ENCODE data around the gene NFAT5. TPM values are rescaled to one million over a fixed set of nuclear protein-coding genes. Genes with fewer than 3 reads are reported as not detected.

The NFAT5 gene
- total RNA-seq, 1 experiment from 2014 or later, result 21.0 TPM

DNA sequence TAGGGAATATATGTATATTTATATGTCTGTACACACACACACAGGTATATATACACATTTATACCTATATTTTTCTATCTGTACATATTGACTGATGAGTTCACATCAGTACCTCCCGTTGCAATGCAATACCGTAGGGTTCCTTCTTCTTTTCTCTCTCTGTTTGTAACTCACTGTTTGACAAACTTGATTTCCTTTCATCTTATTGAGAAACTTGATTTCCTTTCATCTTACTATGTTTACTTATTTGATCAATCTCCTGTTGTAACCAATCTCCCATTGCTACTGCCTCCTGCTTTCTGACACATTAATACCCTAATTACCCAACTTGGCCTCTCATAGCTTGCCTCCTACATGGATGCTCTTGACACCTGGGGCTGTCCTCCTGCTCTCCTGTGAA is 49.8 kb downstream of the NFAT5 start:
- Histone ChIP-seq H3K18ac (ENCODE audit: insufficient read length, low read depth, low read length) (no peak overlapping the region), H4K91ac (ENCODE audit: insufficient read length, low read depth, low read length) (no peak overlapping the region), H3K14ac (ENCODE audit: insufficient read depth, low read length) (no peak overlapping the region), H3K23me2 (ENCODE audit: insufficient read length, low read depth, low read length, poor library complexity, severe bottlenecking) (no peaks in the 10 kb centered on the region), H3K56ac (ENCODE audit: insufficient read length, low read depth, low read length) (no peak overlapping the region), H3K27ac (ENCODE audit: insufficient read length, low read depth, low read length) (no peak overlapping the region), H3K4ac (ENCODE audit: low read depth, low read length) (no peak overlapping the region), H2BK20ac (ENCODE audit: low read depth, low read length, poor library complexity, severe bottlenecking) (no peak overlapping the region), H2BK120ac (ENCODE audit: low read depth, low read length, poor library complexity, severe bottlenecking) (no peak overlapping the region), H2AFZ (ENCODE audit: low read length) (no peak overlapping the region), H3K9ac (ENCODE audit: extremely low read depth, insufficient read length, low read length) (no peak overlapping the region), H3T11ph (ENCODE audit: low read length) (no peak overlapping the region), H3K9me3 (ENCODE audit: control insufficient read depth, low read depth, low read length) (no peaks in the 10 kb centered on the region), H3K27me3 (ENCODE audit: insufficient read depth, low read length) (no peaks in the 10 kb centered on the region), H2BK15ac (ENCODE audit: low read depth, low read length) (no peak overlapping the region), H3K4me1 (ENCODE audit: insufficient read depth, low read length) (no peaks in the 10 kb centered on the region), H3K4me2 (ENCODE audit: insufficient read depth, insufficient read length, low read length) (no peak overlapping the region), H2BK12ac (ENCODE audit: insufficient read length, low read depth, low read length) (no peak overlapping the region), H3K79me1 (ENCODE audit: insufficient read depth, low read depth, low read length, poor library complexity, severe bottlenecking) (no peaks in the 10 kb centered on the region), H2AK5ac (ENCODE audit: insufficient read length, low read length) (no peak overlapping the region), H4K8ac (replicated peaks; ENCODE audit: insufficient read length, low read depth, low read length) (no peak overlapping the region), H2BK5ac (ENCODE audit: insufficient read length, low read length) (no peak overlapping the region), H3K23ac (ENCODE audit: insufficient read length, low read depth, low read length) (no peak overlapping the region), H4K20me1 (ENCODE audit: control insufficient read depth, insufficient read depth, insufficient read length) (no peaks in the 10 kb centered on the region), H3K79me2 (ENCODE audit: insufficient read depth, low read length) (no peaks in the 10 kb centered on the region; the same call in 1 of the 2 replicates), H4K5ac (ENCODE audit: insufficient read length, low read depth, low read length) (no peak overlapping the region)
- no CpG with 5 or more reads among the region's 2 CpGs for WGBS (ENCODE audit: extremely low coverage, insufficient read length, low lambda C conversion rate)
- H3K9me3 Mint-ChIP-seq, result no peaks in the 10 kb centered on the region
- H3K36me3 Mint-ChIP-seq (ENCODE audit: insufficient read depth in 1 of 3, low read depth in 3 of 3), result no peaks in the 10 kb centered on the region
- no peaks in the 10 kb centered on the region for H3K27me3 Mint-ChIP-seq (ENCODE audit: low read depth)
- 0 out of 7 replicates have a peak overlapping the region, but pooled peaks of 1 of the 3 experiments have one; percentile 10 for H3K27ac Mint-ChIP-seq
- H3K4me3 Mint-ChIP-seq, result no peak overlapping the region
- H3K4me1 Mint-ChIP-seq, result peaks cover 20 to 27% of the 10 kb centered on the region in 2 experiments
- TF ChIP-seq, protein P1, sequence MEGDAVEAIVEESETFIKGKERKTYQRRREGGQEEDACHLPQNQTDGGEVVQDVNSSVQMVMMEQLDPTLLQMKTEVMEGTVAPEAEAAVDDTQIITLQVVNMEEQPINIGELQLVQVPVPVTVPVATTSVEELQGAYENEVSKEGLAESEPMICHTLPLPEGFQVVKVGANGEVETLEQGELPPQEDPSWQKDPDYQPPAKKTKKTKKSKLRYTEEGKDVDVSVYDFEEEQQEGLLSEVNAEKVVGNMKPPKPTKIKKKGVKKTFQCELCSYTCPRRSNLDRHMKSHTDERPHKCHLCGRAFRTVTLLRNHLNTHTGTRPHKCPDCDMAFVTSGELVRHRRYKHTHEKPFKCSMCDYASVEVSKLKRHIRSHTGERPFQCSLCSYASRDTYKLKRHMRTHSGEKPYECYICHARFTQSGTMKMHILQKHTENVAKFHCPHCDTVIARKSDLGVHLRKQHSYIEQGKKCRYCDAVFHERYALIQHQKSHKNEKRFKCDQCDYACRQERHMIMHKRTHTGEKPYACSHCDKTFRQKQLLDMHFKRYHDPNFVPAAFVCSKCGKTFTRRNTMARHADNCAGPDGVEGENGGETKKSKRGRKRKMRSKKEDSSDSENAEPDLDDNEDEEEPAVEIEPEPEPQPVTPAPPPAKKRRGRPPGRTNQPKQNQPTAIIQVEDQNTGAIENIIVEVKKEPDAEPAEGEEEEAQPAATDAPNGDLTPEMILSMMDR (conservative IDR thresholded peaks at IDR 0.05), result no peak
- DNase-seq, result no peak

Measured in H9 (cell line).